Loucy (cell line): Measurements from ENCODE around the gene DGKI.

Experiments used
- CTCF ChIP-seq: fragments of 200-600 bp; sonication (generic); conservative IDR thresholded peaks from 2 replicates; pipeline ENCODE4 v1.5.1; 2014; ENCODE audit warnings: mild to moderate bottlenecking, antibody characterized with exemption, low read length
- EZH2phosphoT487 ChIP-seq: fragments of 200-600 bp; IDR thresholded peaks from 2 replicates; pipeline ENCODE4 v1.6.1; 2018; ENCODE audit warnings: antibody characterized with exemption, mild to moderate bottlenecking, moderate library complexity, borderline replicate concordance

DNA sequence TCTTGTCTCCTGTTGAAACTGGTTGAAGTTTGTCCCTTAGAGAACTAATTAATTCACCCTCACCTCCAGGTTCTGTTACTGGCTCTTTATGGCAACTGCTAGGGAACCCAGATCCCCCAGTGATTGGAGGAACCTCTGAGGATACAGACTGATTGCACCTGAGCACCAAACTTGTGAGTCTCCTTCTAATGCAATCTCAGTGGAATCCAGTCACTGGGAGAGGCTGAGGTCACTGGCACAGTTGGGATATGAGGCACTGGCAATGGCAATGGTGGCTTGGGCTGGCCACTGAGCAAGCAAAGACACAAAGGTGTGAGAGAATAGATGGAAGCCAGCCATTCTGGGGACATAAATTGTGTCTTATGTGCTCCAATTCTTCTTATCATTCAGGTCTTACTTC lies 5.3 kb upstream of the DGKI start:
- no peak for TF ChIP-seq CTCF
- TF ChIP-seq EZH2phosphoT487 = no peak
